GM12878 (cell line): Measurements from ENCODE around the gene CARD9. TPM values are rescaled to one million over a fixed set of nuclear protein-coding genes. Genes with fewer than 3 reads are reported as not detected.

Source experiments
- ATAC-seq: fragments of 200-7000 bp; cut with Tn5 transposase; 3 replicates; pipeline ENCODE4 v1.9.1; 2020; ENCODE audit warnings: mild to moderate bottlenecking, moderate library complexity
- BruUV-seq: library from RNA; stranded (reverse); fragments of 400-500 nt; replicated peaks from 2 replicates; lab custom pipeline; 2021; lab: Mats Ljungman, UMichigan
- CTCF ChIA-PET: fragments of 300-600 bp; sonication (Branson Sonifier 250); formaldehyde crosslinking; extraction: SDS; loops from one replicate; lab custom pipeline; 2021; ENCODE audit warnings: inconsistent platforms; lab: Yijun Ruan, JAX
- POLR2A ChIA-PET: fragments of 350-600 bp; formaldehyde crosslinking; extraction: SDS; loops from one replicate; lab custom pipeline; 2021; ENCODE audit warnings: inconsistent platforms; lab: Charles Lee
- RAD21 ChIA-PET: fragments of 300-600 bp; sonication (Branson Sonifier 250); formaldehyde crosslinking; loops from one replicate; lab custom pipeline; 2023; ENCODE audit warnings: antibody characterized with exemption; ENCODE audit not compliant: unreplicated experiment; lab: Charles Lee
- SMC1A ChIA-PET: fragments of 300-600 bp; sonication (Branson Sonifier 250); formaldehyde crosslinking; loops from one replicate; lab custom pipeline; 2023; ENCODE audit not compliant: unreplicated experiment, uncharacterized antibody; lab: Charles Lee
- DNase-seq: peaks from one replicate; pipeline ENCODE4 v3.0.0-alpha.2; 2011; ENCODE audit warnings: low read depth, low spot score
- FAIRE-seq: peaks from 3 replicates; lab custom pipeline; 2011; peaks lifted over from hg19 to GRCh38; lab: Jason Lieb, UNC
- H2AFZ ChIP-seq: 2 replicates; pipeline ENCODE4 v1.6.0; 2011; ENCODE audit warnings: low read depth, low read length, control low read depth; ENCODE audit not compliant: control insufficient read depth
- H3K27ac ChIP-seq: 2 replicates; pipeline ENCODE4 v1.5.1; 2011; ENCODE audit warnings: control low read depth; ENCODE audit not compliant: control insufficient read depth, insufficient read depth
- H3K27me3 ChIP-seq, 2 experiments: replicated peaks in 1 of 2; 2 replicates each; pipeline versions ENCODE4 v1.6.0 to v1.6.1; 2011; ENCODE audit warnings: low read length in 1 of 2; ENCODE audit not compliant: control insufficient read depth in 2 of 2, insufficient read depth in 2 of 2
- H3K36me3 ChIP-seq, 2 experiments: 2 replicates each; pipeline ENCODE4 v1.5.1; 2011; ENCODE audit warnings: low read length in 1 of 2; ENCODE audit not compliant: control insufficient read depth in 2 of 2, insufficient read depth in 2 of 2
- H3K4me1 ChIP-seq: 2 replicates; pipeline ENCODE4 v1.6.1; 2011; ENCODE audit warnings: mild to moderate bottlenecking, low read length, moderate library complexity, mixed read lengths; ENCODE audit not compliant: control insufficient read depth, insufficient read depth
- H3K4me2 ChIP-seq: 2 replicates; pipeline ENCODE4 v1.6.0; 2011; ENCODE audit warnings: control low read depth; ENCODE audit not compliant: control insufficient read depth, insufficient read depth
- H3K4me3 ChIP-seq: fragments of 200-600 bp; sonication (generic); 2 replicates; pipeline ENCODE4 v1.5.1; 2016
- H3K79me2 ChIP-seq: 2 replicates; pipeline ENCODE4 v1.6.0; 2011; ENCODE audit warnings: low read length; ENCODE audit not compliant: control insufficient read depth, insufficient read depth
- H3K9ac ChIP-seq: 2 replicates; pipeline ENCODE4 v1.8.0; 2011; ENCODE audit warnings: low read length, control low read depth, mixed read lengths; ENCODE audit not compliant: control insufficient read depth, insufficient read depth
- H3K9me3 ChIP-seq: replicated peaks from 3 replicates; pipeline ENCODE4 v1.5.1; 2011; ENCODE audit warnings: mild to moderate bottlenecking, low read length; ENCODE audit not compliant: control insufficient read depth, insufficient read depth
- H4K20me1 ChIP-seq: 2 replicates; pipeline ENCODE4 v1.6.0; 2011; ENCODE audit not compliant: control insufficient read depth, insufficient read depth
- MYC ChIP-seq: IDR thresholded peaks from 2 replicates; pipeline ENCODE4 v1.6.1; 2011; ENCODE audit warnings: mild to moderate bottlenecking, low read length, moderate library complexity, inconsistent platforms; ENCODE audit not compliant: insufficient read depth, insufficient replicate concordance, insufficient read length, severe bottlenecking
- NR2F1 ChIP-seq: fragments of 450-650 bp; conservative IDR thresholded peaks from 2 replicates; pipeline ENCODE4 v1.6.1; 2017; ENCODE audit warnings: mild to moderate bottlenecking
- POLR2A ChIP-seq: IDR thresholded peaks from 2 replicates; pipeline ENCODE4 v1.6.1; 2011; ENCODE audit warnings: low read depth, mild to moderate bottlenecking, low read length
- RAD21 ChIP-seq: IDR thresholded peaks from 2 replicates; pipeline ENCODE4 v1.6.1; 2011; ENCODE audit warnings: mild to moderate bottlenecking, low read depth, low read length, moderate library complexity; ENCODE audit not compliant: insufficient read depth
- TAF1 ChIP-seq: IDR thresholded peaks from 2 replicates; pipeline ENCODE4 v1.6.1; 2011; ENCODE audit warnings: mild to moderate bottlenecking, low read depth, low read length, borderline replicate concordance
- TCF3 ChIP-seq: IDR thresholded peaks from 2 replicates; pipeline ENCODE4 v1.6.1; 2012; ENCODE audit warnings: low read depth, mild to moderate bottlenecking, low read length, borderline replicate concordance; ENCODE audit not compliant: insufficient read depth
- WGBS: methylation state at CpG from one replicate; pipeline ENCODE4 v1.1.6; 2016; ENCODE audit warnings: low lambda C conversion rate; ENCODE audit not compliant: insufficient replicate concordance, insufficient coverage; ENCODE audit errors: missing lambda C conversion rate; 5-methylcytosine and 5-hydroxymethylcytosine counted together
- in situ Hi-C: fragments of 300-500 bp; cut with MboI; formaldehyde crosslinking; loops from 9 replicates; pipeline ENCODE4 v1.14.3; 2018; ENCODE audit warnings: mixed read lengths
- intact Hi-C: fragments of 100-400 bp; cut with micrococcal nuclease; formaldehyde crosslinking; loops from one replicate; pipeline ENCODE4 v1.14.2; 2022; ENCODE audit not compliant: unreplicated experiment
- polyA plus RNA-seq, 11 experiments: library from polyadenylated mRNA; depleted of rRNA in 4 of 11; unstranded in 6 of 11; stranded (reverse) in 5 of 11; fragments of >200 nt; fragmentation: Nextera tagmentation in 4 of 11; fragmentation: Illumina TruSeq in 1 of 11; extraction: Ambion mirVana in 4 of 11; extraction: Trizol in 1 of 11; gene quantifications; 1 replicate in 1 of 11; 2 replicates in 10 of 11; pipeline versions ENCODE4 v1.2.1 to v1.2.3, GENCODE V29; 2011 to 2016; ENCODE audit warnings: inconsistent platforms in 2 of 11, missing spikeins in 2 of 11, low read depth in 1 of 11
- total RNA-seq, 4 experiments: library from RNA; depleted of rRNA in 3 of 4; stranded (reverse); fragments of >200 nt in 3 of 4; fragmentation: Illumina TruSeq in 1 of 4; extraction: Trizol in 1 of 4; gene quantifications; 2 replicates each; pipeline versions ENCODE4 v1.2.1 to v1.2.3, GENCODE V29; 2013 to 2021
- TF ChIP-seq, protein P1 (sequence below): fragments of 450-650 bp; IDR thresholded peaks from 2 replicates; pipeline ENCODE4 v1.6.1; 2016; ENCODE audit warnings: mild to moderate bottlenecking, moderate library complexity, borderline replicate concordance
- TF ChIP-seq, protein P2 (sequence below): fragments of 450-650 bp; formaldehyde crosslinking; IDR thresholded peaks from 2 replicates; pipeline ENCODE4 v1.5.0; 2022; ENCODE audit warnings: mild to moderate bottlenecking, missing genetic modification characterization
- TF ChIP-seq, protein P3 (sequence below): fragments of 450-650 bp; IDR thresholded peaks from 2 replicates; pipeline ENCODE4 v1.6.1; 2017; ENCODE audit warnings: mild to moderate bottlenecking, moderate library complexity

The CARD9 gene
- total and polyA plus RNA-seq, 10 of the 15 experiments (the other 5 are each of a cell fraction or from before 2014, with no cell fraction given): 0.11 to 4.9 (median 1.8) TPM; not detected in 1

DNA sequence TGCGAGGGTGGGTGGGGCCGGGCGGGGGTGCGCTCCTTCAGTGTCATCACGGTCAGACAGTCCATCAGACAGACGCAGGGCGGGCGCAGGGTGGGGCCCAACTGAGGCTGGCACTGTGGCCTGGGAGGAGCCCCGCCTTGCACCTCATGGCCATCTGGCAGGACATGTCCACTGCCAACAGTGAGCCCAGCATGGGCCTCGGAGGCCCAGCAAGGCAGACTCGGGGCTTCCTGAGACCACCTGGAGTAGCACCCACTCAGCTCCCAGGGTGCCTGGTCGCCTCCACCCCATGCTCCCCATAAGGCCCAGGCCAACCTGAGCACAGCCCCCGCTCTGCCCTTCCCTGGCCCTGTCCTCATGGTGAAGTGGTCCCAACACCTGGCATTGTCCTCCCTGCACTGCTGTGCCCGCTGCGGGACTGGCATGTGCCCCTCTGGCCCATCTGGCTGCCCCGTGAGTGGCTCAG is 54.7 kb downstream of the CARD9 start:
- ChIA-PET CTCF (no interaction called here), SMC1A (no interaction called here), POLR2A (no interaction called here), RAD21 (no interaction called here)
- Histone ChIP-seq H2AFZ (no peak overlapping the region), H3K4me1 (no peaks in the 10 kb centered on the region), H3K9me3 (peaks cover 10% of the 10 kb centered on the region; the same call in 2 of the 3 replicates), H4K20me1 (no peaks in the 10 kb centered on the region), H3K9ac (no peak overlapping the region), H3K4me2 (no peak overlapping the region), H3K36me3 (no peaks in the 10 kb centered on the region), H3K27ac (no peak overlapping the region), H3K79me2 (no peaks in the 10 kb centered on the region), H3K27me3 (peaks cover 4 to 7% of the 10 kb centered on the region in 2 experiments), H3K4me3 (no peak overlapping the region)
- BruUV-seq: no TSS peak
- FAIRE-seq: no peak
- TF ChIP-seq POLR2A: no peak
- TF ChIP-seq, protein P1, sequence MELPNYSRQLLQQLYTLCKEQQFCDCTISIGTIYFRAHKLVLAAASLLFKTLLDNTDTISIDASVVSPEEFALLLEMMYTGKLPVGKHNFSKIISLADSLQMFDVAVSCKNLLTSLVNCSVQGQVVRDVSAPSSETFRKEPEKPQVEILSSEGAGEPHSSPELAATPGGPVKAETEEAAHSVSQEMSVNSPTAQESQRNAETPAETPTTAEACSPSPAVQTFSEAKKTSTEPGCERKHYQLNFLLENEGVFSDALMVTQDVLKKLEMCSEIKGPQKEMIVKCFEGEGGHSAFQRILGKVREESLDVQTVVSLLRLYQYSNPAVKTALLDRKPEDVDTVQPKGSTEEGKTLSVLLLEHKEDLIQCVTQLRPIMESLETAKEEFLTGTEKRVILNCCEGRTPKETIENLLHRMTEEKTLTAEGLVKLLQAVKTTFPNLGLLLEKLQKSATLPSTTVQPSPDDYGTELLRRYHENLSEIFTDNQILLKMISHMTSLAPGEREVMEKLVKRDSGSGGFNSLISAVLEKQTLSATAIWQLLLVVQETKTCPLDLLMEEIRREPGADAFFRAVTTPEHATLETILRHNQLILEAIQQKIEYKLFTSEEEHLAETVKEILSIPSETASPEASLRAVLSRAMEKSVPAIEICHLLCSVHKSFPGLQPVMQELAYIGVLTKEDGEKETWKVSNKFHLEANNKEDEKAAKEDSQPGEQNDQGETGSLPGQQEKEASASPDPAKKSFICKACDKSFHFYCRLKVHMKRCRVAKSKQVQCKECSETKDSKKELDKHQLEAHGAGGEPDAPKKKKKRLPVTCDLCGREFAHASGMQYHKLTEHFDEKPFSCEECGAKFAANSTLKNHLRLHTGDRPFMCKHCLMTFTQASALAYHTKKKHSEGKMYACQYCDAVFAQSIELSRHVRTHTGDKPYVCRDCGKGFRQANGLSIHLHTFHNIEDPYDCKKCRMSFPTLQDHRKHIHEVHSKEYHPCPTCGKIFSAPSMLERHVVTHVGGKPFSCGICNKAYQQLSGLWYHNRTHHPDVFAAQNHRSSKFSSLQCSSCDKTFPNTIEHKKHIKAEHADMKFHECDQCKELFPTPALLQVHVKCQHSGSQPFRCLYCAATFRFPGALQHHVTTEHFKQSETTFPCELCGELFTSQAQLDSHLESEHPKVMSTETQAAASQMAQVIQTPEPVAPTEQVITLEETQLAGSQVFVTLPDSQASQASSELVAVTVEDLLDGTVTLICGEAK: no peak
- TF ChIP-seq, protein P2, sequence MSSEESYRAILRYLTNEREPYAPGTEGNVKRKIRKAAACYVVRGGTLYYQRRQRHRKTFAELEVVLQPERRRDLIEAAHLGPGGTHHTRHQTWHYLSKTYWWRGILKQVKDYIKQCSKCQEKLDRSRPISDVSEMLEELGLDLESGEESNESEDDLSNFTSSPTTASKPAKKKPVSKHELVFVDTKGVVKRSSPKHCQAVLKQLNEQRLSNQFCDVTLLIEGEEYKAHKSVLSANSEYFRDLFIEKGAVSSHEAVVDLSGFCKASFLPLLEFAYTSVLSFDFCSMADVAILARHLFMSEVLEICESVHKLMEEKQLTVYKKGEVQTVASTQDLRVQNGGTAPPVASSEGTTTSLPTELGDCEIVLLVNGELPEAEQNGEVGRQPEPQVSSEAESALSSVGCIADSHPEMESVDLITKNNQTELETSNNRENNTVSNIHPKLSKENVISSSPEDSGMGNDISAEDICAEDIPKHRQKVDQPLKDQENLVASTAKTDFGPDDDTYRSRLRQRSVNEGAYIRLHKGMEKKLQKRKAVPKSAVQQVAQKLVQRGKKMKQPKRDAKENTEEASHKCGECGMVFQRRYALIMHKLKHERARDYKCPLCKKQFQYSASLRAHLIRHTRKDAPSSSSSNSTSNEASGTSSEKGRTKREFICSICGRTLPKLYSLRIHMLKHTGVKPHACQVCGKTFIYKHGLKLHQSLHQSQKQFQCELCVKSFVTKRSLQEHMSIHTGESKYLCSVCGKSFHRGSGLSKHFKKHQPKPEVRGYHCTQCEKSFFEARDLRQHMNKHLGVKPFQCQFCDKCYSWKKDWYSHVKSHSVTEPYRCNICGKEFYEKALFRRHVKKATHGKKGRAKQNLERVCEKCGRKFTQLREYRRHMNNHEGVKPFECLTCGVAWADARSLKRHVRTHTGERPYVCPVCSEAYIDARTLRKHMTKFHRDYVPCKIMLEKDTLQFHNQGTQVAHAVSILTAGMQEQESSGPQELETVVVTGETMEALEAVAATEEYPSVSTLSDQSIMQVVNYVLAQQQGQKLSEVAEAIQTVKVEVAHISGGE (CRISPR knock-in tag): no peak
- TF ChIP-seq MYC: no peak
- no peak for TF ChIP-seq NR2F1
- TF ChIP-seq, protein P3, sequence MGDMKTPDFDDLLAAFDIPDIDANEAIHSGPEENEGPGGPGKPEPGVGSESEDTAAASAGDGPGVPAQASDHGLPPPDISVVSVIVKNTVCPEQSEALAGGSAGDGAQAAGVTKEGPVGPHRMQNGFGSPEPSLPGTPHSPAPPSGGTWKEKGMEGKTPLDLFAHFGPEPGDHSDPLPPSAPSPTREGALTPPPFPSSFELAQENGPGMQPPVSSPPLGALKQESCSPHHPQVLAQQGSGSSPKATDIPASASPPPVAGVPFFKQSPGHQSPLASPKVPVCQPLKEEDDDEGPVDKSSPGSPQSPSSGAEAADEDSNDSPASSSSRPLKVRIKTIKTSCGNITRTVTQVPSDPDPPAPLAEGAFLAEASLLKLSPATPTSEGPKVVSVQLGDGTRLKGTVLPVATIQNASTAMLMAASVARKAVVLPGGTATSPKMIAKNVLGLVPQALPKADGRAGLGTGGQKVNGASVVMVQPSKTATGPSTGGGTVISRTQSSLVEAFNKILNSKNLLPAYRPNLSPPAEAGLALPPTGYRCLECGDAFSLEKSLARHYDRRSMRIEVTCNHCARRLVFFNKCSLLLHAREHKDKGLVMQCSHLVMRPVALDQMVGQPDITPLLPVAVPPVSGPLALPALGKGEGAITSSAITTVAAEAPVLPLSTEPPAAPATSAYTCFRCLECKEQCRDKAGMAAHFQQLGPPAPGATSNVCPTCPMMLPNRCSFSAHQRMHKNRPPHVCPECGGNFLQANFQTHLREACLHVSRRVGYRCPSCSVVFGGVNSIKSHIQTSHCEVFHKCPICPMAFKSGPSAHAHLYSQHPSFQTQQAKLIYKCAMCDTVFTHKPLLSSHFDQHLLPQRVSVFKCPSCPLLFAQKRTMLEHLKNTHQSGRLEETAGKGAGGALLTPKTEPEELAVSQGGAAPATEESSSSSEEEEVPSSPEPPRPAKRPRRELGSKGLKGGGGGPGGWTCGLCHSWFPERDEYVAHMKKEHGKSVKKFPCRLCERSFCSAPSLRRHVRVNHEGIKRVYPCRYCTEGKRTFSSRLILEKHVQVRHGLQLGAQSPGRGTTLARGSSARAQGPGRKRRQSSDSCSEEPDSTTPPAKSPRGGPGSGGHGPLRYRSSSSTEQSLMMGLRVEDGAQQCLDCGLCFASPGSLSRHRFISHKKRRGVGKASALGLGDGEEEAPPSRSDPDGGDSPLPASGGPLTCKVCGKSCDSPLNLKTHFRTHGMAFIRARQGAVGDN: no peak
- no peak for TF ChIP-seq TAF1
- no peak for TF ChIP-seq RAD21
- no peak for TF ChIP-seq TCF3
- WGBS: 3% methylated on average over 14 of the region's 16 CpGs
- in situ Hi-C loops: no loop called here
- no peak for DNase-seq
- intact Hi-C loops: no loop called here
- ATAC-seq: no peak
